MM.1S (cell line): ENCODE measurements around the gene KMT2E.

Experiments used
- DNase-seq: peaks from one replicate; pipeline ENCODE4 v3.0.0-alpha.2; 2015
- H2AFZ ChIP-seq: fragments of 300-600 bp; sonication (generic); 2 replicates; pipeline ENCODE4 v1.6.0; 2016; ENCODE audit warnings: antibody characterized with exemption, low read length
- H3F3A ChIP-seq: fragments of 300-600 bp; sonication (generic); 2 replicates; pipeline ENCODE4 v1.6.1; 2016; ENCODE audit warnings: mild to moderate bottlenecking, antibody characterized with exemption, low read length, moderate library complexity, mixed read lengths; ENCODE audit not compliant: insufficient read depth
- H3K27ac ChIP-seq: fragments of 300-600 bp; sonication (generic); 2 replicates; pipeline ENCODE4 v1.5.1; 2016; ENCODE audit warnings: mild to moderate bottlenecking, low read length
- H3K27me3 ChIP-seq: fragments of 300-600 bp; sonication (generic); replicated peaks from 2 replicates; pipeline ENCODE4 v1.6.0; 2016; ENCODE audit warnings: low read length; ENCODE audit not compliant: insufficient read depth
- H3K36me3 ChIP-seq: fragments of 300-600 bp; sonication (generic); replicated peaks from 2 replicates; pipeline ENCODE4 v1.6.1; 2016; ENCODE audit warnings: mild to moderate bottlenecking, low read length, mixed read lengths; ENCODE audit not compliant: insufficient read depth
- H3K4me1 ChIP-seq: fragments of 300-600 bp; sonication (generic); 2 replicates; pipeline ENCODE4 v1.6.1; 2016; ENCODE audit warnings: low read length, mixed read lengths
- H3K4me2 ChIP-seq: fragments of 300-600 bp; sonication (generic); 2 replicates; pipeline ENCODE4 v1.6.0; 2016; ENCODE audit warnings: low read depth, low read length
- H3K4me3 ChIP-seq: fragments of 300-600 bp; sonication (generic); 2 replicates; pipeline ENCODE4 v1.5.1; 2016; ENCODE audit warnings: low read length, mixed read lengths
- H3K79me2 ChIP-seq: fragments of 300-600 bp; sonication (generic); 2 replicates; pipeline ENCODE4 v1.6.1; 2016; ENCODE audit warnings: mixed run types, low read length, mixed read lengths
- H3K9ac ChIP-seq: fragments of 300-600 bp; sonication (generic); 2 replicates; pipeline ENCODE4 v1.6.1; 2016; ENCODE audit warnings: low read length, mixed read lengths
- H3K9me2 ChIP-seq: fragments of 300-600 bp; sonication (generic); replicated peaks from 2 replicates; pipeline ENCODE4 v1.6.1; 2016; ENCODE audit warnings: mild to moderate bottlenecking, low read length, mixed read lengths; ENCODE audit not compliant: insufficient read depth
- H3K9me3 ChIP-seq: fragments of 300-600 bp; sonication (generic); replicated peaks from 2 replicates; pipeline ENCODE4 v1.6.1; 2016; ENCODE audit warnings: mild to moderate bottlenecking, low read length, mixed read lengths; ENCODE audit not compliant: insufficient read depth
- H4K20me1 ChIP-seq: fragments of 300-600 bp; sonication (generic); 2 replicates; pipeline ENCODE4 v1.6.1; 2016; ENCODE audit warnings: mild to moderate bottlenecking, low read length, moderate library complexity, mixed read lengths; ENCODE audit not compliant: insufficient read depth
- CTCF ChIP-seq: fragments of 300-600 bp; sonication (generic); IDR thresholded peaks from 2 replicates; pipeline ENCODE4 v1.5.1; 2016; ENCODE audit warnings: antibody characterized with exemption, low read length, mixed read lengths
- EZH2 ChIP-seq: fragments of 300-600 bp; sonication (generic); optimal IDR thresholded peaks from 2 replicates; pipeline ENCODE3; 2017; ENCODE audit warnings: low read depth, mild to moderate bottlenecking, antibody characterized with exemption, low read length, mixed read lengths
- EZH2phosphoT487 ChIP-seq: fragments of 300-600 bp; sonication (generic); IDR thresholded peaks from 2 replicates; pipeline ENCODE4 v1.6.1; 2018; ENCODE audit warnings: antibody characterized with exemption, low read length

The KMT2E gene

GRCh38 chr7:105055084-105055483, 41.1 kb downstream of the KMT2E start:
- Histone ChIP-seq H3K9me2 (no peaks in the 10 kb centered on the region), H3F3A (peaks cover 6% of the 10 kb centered on the region; the same call in 1 of the 2 replicates), H3K79me2 (peaks cover 99% of the 10 kb centered on the region), H3K27me3 (no peaks in the 10 kb centered on the region), H2AFZ (no peak overlapping the region), H3K4me2 (no peak overlapping the region), H3K36me3 (0 out of 2 replicates have a peak, but pooled peaks cover 3% of the 10 kb centered on the region), H3K9me3 (no peaks in the 10 kb centered on the region), H3K27ac (no peak overlapping the region), H3K4me1 (no peaks in the 10 kb centered on the region), H3K9ac (no peak overlapping the region), H3K4me3 (no peak overlapping the region), H4K20me1 (peaks cover 9% of the 10 kb centered on the region; the same call in 1 of the 2 replicates)
- TF ChIP-seq EZH2: no peak
- TF ChIP-seq CTCF: no peak
- no peak for TF ChIP-seq EZH2phosphoT487
- no peak for DNase-seq

- Histone ChIP-seq H3K27me3 (no peaks in the 10 kb centered on the region), H3K27ac (no peak overlapping the region), H3K9ac (no peak overlapping the region), H3K36me3 (0 out of 2 replicates have a peak, but pooled peaks cover 3% of the 10 kb centered on the region), H3K9me3 (no peaks in the 10 kb centered on the region), H3K4me2 (no peak overlapping the region), H4K20me1 (peaks cover 9% of the 10 kb centered on the region; the same call in 1 of the 2 replicates), H3K4me1 (no peaks in the 10 kb centered on the region), H3F3A (peaks cover 2% of the 10 kb centered on the region; the same call in 1 of the 2 replicates), H2AFZ (no peak overlapping the region), H3K9me2 (no peaks in the 10 kb centered on the region), H3K79me2 (peaks cover 99% of the 10 kb centered on the region), H3K4me3 (no peak overlapping the region)
- no peak for DNase-seq
- TF ChIP-seq EZH2phosphoT487 (no peak), CTCF (no peak), EZH2 (no peak)
These were observed 41.6 kb downstream of the KMT2E start for GRCh38 chr7:105055621-105056020.

GRCh38 chr7:105057472-105057871, 43.5 kb downstream of the KMT2E start:
- H3K36me3 ChIP-seq: 0 out of 2 replicates have a peak, but pooled peaks cover 3% of the 10 kb centered on the region
- H3K4me2 ChIP-seq: no peak overlapping the region
- DNase-seq: no peak
- H3K9me2 ChIP-seq: no peaks in the 10 kb centered on the region
- H4K20me1 ChIP-seq: peaks cover 14% of the 10 kb centered on the region
- no peaks in the 10 kb centered on the region for H3K4me1 ChIP-seq
- no peak overlapping the region for H2AFZ ChIP-seq
- no peak overlapping the region for H3K9ac ChIP-seq
- H3K27me3 ChIP-seq: no peaks in the 10 kb centered on the region
- H3K9me3 ChIP-seq: no peaks in the 10 kb centered on the region
- H3K27ac ChIP-seq: no peak overlapping the region
- H3F3A ChIP-seq: peaks cover 2% of the 10 kb centered on the region; the same call in 1 of the 2 replicates
- peaks cover 98% of the 10 kb centered on the region for H3K79me2 ChIP-seq
- TF ChIP-seq CTCF (no peak), EZH2phosphoT487 (no peak), EZH2 (no peak)
- H3K4me3 ChIP-seq: no peak overlapping the region
